Neural progenitor cell (in vitro differentiated cells): ENCODE results near the gene EMC7.

Experiments used
- EZH2 ChIP-seq: fragments of 200-600 bp; sonication (generic); IDR thresholded peaks from 2 replicates; pipeline ENCODE4 v1.6.1; 2017; ENCODE audit warnings: antibody characterized with exemption, mild to moderate bottlenecking, moderate library complexity
- EZH2phosphoT487 ChIP-seq: fragments of 200-600 bp; sonication (generic); IDR thresholded peaks from 2 replicates; pipeline ENCODE4 v1.6.1; 2017; ENCODE audit warnings: antibody characterized with exemption
- TF ChIP-seq, protein P1 (sequence below): fragments of 200-600 bp; sonication (generic); IDR thresholded peaks from 2 replicates; pipeline ENCODE4 v1.5.1; 2017; ENCODE audit warnings: antibody characterized with exemption, mild to moderate bottlenecking

DNA sequence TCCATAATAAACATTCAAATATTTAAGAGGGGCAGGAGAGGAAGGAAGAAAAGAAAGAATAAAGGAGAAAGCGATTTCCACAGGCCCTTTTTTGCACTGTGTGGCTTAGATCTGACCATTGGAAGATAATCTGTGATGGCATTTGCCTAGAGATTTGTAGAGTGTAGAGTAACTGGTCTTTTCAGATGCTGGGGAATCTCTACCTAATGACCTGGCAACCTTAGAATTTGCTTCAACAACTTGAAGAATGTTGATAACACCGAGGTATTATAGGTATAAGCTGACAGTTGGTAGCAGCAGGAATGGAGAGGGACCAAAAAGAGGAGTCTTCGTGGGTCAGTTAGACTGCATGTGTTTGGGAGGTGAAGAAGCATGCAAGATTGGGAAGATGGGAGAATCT, 41.7 kb downstream of the EMC7 start:
- TF ChIP-seq, protein P1, sequence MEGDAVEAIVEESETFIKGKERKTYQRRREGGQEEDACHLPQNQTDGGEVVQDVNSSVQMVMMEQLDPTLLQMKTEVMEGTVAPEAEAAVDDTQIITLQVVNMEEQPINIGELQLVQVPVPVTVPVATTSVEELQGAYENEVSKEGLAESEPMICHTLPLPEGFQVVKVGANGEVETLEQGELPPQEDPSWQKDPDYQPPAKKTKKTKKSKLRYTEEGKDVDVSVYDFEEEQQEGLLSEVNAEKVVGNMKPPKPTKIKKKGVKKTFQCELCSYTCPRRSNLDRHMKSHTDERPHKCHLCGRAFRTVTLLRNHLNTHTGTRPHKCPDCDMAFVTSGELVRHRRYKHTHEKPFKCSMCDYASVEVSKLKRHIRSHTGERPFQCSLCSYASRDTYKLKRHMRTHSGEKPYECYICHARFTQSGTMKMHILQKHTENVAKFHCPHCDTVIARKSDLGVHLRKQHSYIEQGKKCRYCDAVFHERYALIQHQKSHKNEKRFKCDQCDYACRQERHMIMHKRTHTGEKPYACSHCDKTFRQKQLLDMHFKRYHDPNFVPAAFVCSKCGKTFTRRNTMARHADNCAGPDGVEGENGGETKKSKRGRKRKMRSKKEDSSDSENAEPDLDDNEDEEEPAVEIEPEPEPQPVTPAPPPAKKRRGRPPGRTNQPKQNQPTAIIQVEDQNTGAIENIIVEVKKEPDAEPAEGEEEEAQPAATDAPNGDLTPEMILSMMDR = no peak
- TF ChIP-seq EZH2 (no peak), EZH2phosphoT487 (no peak)
